Tibial nerve (tissue), 4 donors: ENCODE measurements around the gene NTM. TPM values are rescaled to one million over a fixed set of nuclear protein-coding genes. Genes with fewer than 3 reads are reported as not detected.

ENCODE experiments used
- DNase-seq, 2 donors: peaks; one replicate each; pipeline ENCODE4 v3.0.0-alpha.2; 2019; ENCODE audit warnings: low spot score in 2 of 2
- H3K27ac ChIP-seq, 4 donors: fragments of 200-600 bp; sonication (generic) in 3 of 4; one replicate each; pipeline ENCODE4 v1.5.1; 2017 to 2019; ENCODE audit warnings: mild to moderate bottlenecking in 1 of 4
- H3K27me3 ChIP-seq, 2 donors: fragments of 200-600 bp; sonication (generic) in 1 of 2; one replicate each; pipeline versions ENCODE4 v1.5.1 to v1.6.0; 2017 to 2019
- H3K36me3 ChIP-seq, 3 donors: fragments of 200-600 bp; sonication (generic); one replicate each; pipeline ENCODE4 v1.5.1; 2018 to 2019
- H3K4me1 ChIP-seq, 4 donors: fragments of 200-600 bp; sonication (generic) in 3 of 4; one replicate each; pipeline ENCODE4 v1.5.1; 2017 to 2019
- H3K4me3 ChIP-seq, 4 donors: fragments of 200-600 bp; sonication (generic) in 3 of 4; one replicate each; pipeline ENCODE4 v1.5.1; 2017 to 2019; ENCODE audit warnings: mild to moderate bottlenecking in 1 of 4, moderate library complexity in 1 of 4
- H3K9me3 ChIP-seq, 4 donors: fragments of 200-600 bp; sonication (generic) in 3 of 4; one replicate each; pipeline ENCODE4 v1.5.1; 2017 to 2019
- EP300 ChIP-seq, 2 donors: sonication (generic); formaldehyde crosslinking; IDR thresholded peaks; one replicate each; pipeline ENCODE4 v1.6.1; 2017; ENCODE audit warnings: antibody characterized with exemption in 2 of 2, mild to moderate bottlenecking in 1 of 2
- POLR2A ChIP-seq, 2 donors: fragments of 450-650 bp; IDR thresholded peaks; one replicate each; pipeline ENCODE4 v1.6.1; 2017; ENCODE audit warnings: antibody characterized with exemption in 2 of 2, mild to moderate bottlenecking in 2 of 2, moderate library complexity in 2 of 2
- WGBS, 2 donors: methylation state at CpG; one replicate each; pipeline ENCODE4 v1.1.5; 2018; 5-methylcytosine and 5-hydroxymethylcytosine counted together
- total RNA-seq, 4 donors: library from RNA; depleted of rRNA; stranded (reverse); fragments of >200 nt; gene quantifications; one replicate each; pipeline ENCODE4 v1.1.0, GENCODE V29; 2016
- TF ChIP-seq, protein P1 (sequence below), 5 experiments: fragments of 200-600 bp in 3 of 5; fragments of 450-650 bp in 2 of 5; sonication (generic) in 3 of 5; IDR thresholded peaks; one replicate each; pipeline ENCODE4 v1.5.1; 2016 to 2019; ENCODE audit warnings: antibody characterized with exemption in 5 of 5, mild to moderate bottlenecking in 3 of 5, moderate library complexity in 2 of 5

The NTM gene
- total RNA-seq, 4 donors from 2014 or later: 3.7 to 11.4 (median 10.8) TPM

DNA sequence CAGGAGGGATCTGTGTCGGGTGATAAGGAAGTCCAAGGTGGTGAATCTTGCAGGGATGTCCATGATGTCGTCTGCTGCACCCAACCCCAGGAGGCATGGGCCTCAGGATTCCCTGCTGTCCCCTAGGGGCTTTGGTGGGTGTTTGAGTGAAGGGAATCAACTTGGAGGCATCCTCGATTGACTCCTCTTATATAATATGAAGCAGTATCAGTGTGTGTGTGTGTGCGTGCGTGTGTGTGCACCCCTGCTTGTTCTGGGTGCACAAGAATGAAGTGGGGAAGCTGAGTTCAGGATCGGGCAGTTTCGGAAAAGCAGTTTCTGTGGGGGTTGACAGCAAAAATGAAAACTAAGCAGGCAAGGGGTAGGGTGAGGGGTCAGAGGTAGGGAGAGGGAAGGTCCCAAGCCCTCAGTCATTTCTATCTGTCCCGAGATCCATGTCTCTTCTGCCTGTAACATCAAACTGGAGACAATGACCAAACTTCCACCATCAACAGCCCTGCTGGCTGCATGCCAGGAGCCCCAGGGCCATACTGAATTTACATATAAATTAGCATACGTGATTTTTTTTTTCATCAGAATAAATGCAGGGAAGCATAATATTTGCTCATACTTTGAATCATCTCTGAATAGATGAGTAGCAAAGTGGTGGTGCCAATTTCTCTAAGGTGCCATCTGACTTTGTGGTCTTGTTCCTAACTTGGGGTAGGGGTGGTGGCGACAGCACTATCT lies 2.0 kb downstream of the NTM start:
- Histone ChIP-seq H3K36me3 (no peaks in the 10 kb centered on the region), H3K27ac (no peak overlapping the region), H3K27me3 (peaks cover 0 to 28% of the 10 kb centered on the region in 2 donors), H3K4me1 (peaks cover 0 to 20% (median 5%) of the 10 kb centered on the region in 4 donors), H3K9me3 (no peaks in the 10 kb centered on the region), H3K4me3 (no peak overlapping the region)
- TF ChIP-seq, protein P1, sequence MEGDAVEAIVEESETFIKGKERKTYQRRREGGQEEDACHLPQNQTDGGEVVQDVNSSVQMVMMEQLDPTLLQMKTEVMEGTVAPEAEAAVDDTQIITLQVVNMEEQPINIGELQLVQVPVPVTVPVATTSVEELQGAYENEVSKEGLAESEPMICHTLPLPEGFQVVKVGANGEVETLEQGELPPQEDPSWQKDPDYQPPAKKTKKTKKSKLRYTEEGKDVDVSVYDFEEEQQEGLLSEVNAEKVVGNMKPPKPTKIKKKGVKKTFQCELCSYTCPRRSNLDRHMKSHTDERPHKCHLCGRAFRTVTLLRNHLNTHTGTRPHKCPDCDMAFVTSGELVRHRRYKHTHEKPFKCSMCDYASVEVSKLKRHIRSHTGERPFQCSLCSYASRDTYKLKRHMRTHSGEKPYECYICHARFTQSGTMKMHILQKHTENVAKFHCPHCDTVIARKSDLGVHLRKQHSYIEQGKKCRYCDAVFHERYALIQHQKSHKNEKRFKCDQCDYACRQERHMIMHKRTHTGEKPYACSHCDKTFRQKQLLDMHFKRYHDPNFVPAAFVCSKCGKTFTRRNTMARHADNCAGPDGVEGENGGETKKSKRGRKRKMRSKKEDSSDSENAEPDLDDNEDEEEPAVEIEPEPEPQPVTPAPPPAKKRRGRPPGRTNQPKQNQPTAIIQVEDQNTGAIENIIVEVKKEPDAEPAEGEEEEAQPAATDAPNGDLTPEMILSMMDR (IDR thresholded peaks at IDR 0.05): no peak
- no peak for TF ChIP-seq EP300 (IDR thresholded peaks at IDR 0.05)
- no peak for TF ChIP-seq POLR2A (IDR thresholded peaks at IDR 0.05)
- WGBS, 2 donors: 86 to 87% methylated on average over 10 of the region's 10 CpGs
- no peak for DNase-seq

DNA sequence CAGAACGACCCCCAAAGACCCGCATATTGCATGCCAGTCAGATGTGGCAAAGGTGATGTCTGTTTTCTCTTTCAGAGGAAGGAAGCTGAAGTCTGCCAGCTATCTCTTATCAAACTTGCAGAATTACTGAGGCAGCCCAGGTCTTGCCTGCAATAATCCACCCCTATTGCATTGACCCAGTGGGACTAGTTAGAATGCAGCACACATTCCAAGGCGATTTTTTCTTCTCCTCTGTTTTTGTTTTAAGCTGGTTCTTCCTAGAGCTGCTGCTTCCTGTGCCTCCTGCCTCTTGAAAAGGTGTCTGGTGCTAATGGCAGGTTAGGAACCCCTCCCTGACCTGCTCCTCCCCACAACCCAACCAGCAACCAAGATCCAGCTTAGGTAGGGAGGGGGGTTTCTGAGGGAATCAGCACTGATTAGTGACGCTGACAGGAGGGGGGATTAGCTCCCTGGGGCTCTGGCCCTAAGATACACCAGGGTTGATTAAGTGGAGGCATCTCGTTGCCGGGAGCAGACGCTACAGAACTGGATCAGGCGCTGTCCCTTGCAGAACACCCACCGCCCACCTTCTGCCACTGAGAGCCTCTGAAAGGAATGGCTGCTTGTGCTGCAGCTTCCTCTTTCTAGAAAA lies 2.8 kb downstream of the NTM start:
- Histone ChIP-seq H3K9me3 (no peaks in the 10 kb centered on the region), H3K27me3 (peaks cover 0 to 28% of the 10 kb centered on the region in 2 donors), H3K27ac (no peak overlapping the region), H3K4me1 (peaks cover 0 to 20% (median 5%) of the 10 kb centered on the region in 4 donors), H3K36me3 (no peaks in the 10 kb centered on the region), H3K4me3 (no peak overlapping the region)
- no peak for TF ChIP-seq POLR2A (IDR thresholded peaks at IDR 0.05)
- TF ChIP-seq EP300 (IDR thresholded peaks at IDR 0.05): no peak
- TF ChIP-seq, protein P1 (IDR thresholded peaks at IDR 0.05): no peak
- DNase-seq: no peak
- WGBS, 2 donors: 62 to 63% methylated on average over 9 of the region's 9 CpGs

DNA sequence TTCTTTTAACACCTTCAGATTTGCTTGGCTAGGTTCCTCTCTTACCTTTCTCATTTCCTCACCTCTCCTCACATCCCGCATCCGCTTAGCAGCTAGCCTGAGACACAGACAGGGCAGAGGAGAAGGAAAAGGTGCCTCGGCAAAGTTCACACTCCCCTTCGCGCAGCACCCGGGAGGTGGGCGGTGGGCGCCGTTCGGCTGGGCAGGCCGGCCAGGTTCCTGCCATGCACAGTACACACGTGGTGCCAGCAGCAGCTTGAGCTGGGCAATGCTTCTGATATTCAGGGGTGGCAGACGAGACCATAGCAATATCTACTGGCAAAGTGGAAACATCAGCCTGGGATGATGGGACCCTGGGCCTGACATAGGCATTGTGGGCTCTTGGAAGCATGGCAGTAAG lies 3.3 kb downstream of the NTM start:
- Histone ChIP-seq H3K4me3 (no peak overlapping the region), H3K4me1 (peaks cover 0 to 20% (median 5%) of the 10 kb centered on the region in 4 donors), H3K27me3 (peaks cover 0 to 28% of the 10 kb centered on the region in 2 donors), H3K9me3 (no peaks in the 10 kb centered on the region), H3K27ac (no peak overlapping the region), H3K36me3 (no peaks in the 10 kb centered on the region)
- WGBS, 2 donors: 92 to 97% methylated on average over 13 of the region's 13 CpGs
- no peak for DNase-seq
- TF ChIP-seq POLR2A (IDR thresholded peaks at IDR 0.05) (no peak), EP300 (IDR thresholded peaks at IDR 0.05) (no peak)
- TF ChIP-seq, protein P1 (IDR thresholded peaks at IDR 0.05): no peak

DNA sequence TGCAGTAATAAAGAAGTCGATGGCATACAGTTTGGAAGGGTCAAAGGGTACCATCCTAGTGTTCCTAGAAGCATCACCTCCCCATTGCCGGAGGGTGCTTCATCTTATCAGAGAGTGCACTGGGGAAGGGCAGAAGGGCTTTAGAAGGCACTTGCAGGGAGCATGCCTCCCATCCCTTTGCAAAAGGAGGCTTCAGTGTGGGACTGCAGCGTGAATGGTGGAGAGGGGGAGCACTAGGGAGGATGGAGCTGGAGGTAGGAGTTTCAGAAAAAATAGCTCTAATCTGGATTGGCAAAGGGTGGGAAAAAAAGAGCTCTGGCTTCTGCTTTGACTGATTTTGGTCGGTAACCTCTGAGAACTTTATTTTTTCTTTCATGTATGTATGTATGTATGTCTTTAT lies 5.0 kb downstream of the NTM start:
- DNase-seq: no peak
- no peak overlapping the region for H3K27ac ChIP-seq

More for the DNA sequence above, 5.0 kb downstream of the NTM start:
- no peak overlapping the region for H3K4me3 ChIP-seq
- no peaks in the 10 kb centered on the region for H3K9me3 ChIP-seq
- H3K36me3 ChIP-seq: no peaks in the 10 kb centered on the region
- TF ChIP-seq POLR2A (IDR thresholded peaks at IDR 0.05) (no peak), EP300 (IDR thresholded peaks at IDR 0.05) (no peak)
- TF ChIP-seq, protein P1 (IDR thresholded peaks at IDR 0.05): no peak
- H3K4me1 ChIP-seq: peaks cover 0 to 18% (median 5%) of the 10 kb centered on the region in 4 donors
- H3K27me3 ChIP-seq: peaks cover 0 to 28% of the 10 kb centered on the region in 2 donors
- WGBS, 2 donors: 56 to 63% methylated on average over 4 of the region's 4 CpGs
